CD4-positive, alpha-beta T cell treated with Interleukin-21 for 1 hour (primary cell): ENCODE data around the gene RUNDC3A.

ENCODE experiments used
- DNase-seq: peaks from one replicate; pipeline ENCODE4 v3.0.0-alpha.2; 2020

RUNDC3A gene

GRCh38 chr17:44308320-44308818 lies at the start of gene RUNDC3A:
Gene RUNDC3A, plus strand, starts transcription at chr17:44308601. Its CDS starts 232 bp downstream, at chr17:44308833.
- DNase-seq: peak; percentile 89

- no peak for DNase-seq
Observed at GRCh38 chr17:44258811-44259351, 49.5 kb upstream of the RUNDC3A start.

- DNase-seq: no peak
Observed at GRCh38 chr17:44260296-44260695, 48.1 kb upstream of the RUNDC3A start.

- DNase-seq: no peak
Observed at GRCh38 chr17:44262654-44263225, 45.7 kb upstream of the RUNDC3A start.

GRCh38 chr17:44263345-44263902 lies 45.0 kb upstream of the RUNDC3A start:
- DNase-seq: no peak

GRCh38 chr17:44266402-44267164 lies 41.8 kb upstream of the RUNDC3A start:
- no peak for DNase-seq

GRCh38 chr17:44267165-44267455 lies 41.3 kb upstream of the RUNDC3A start:
- DNase-seq: no peak

- no peak for DNase-seq
Observed at GRCh38 chr17:44267818-44268490, 40.4 kb upstream of the RUNDC3A start, which contains the start of gene SLC4A1. Gene SLC4A1, minus strand, starts transcription at chr17:44268135. Its CDS starts 5,269 bp downstream, at chr17:44262866.

- DNase-seq: no peak
Observed at GRCh38 chr17:44268709-44269534, 39.5 kb upstream of the RUNDC3A start.

GRCh38 chr17:44269535-44270240 lies 38.7 kb upstream of the RUNDC3A start:
- no peak for DNase-seq

GRCh38 chr17:44272321-44272951 lies 36.0 kb upstream of the RUNDC3A start:
- DNase-seq: no peak

- no peak for DNase-seq
Observed at GRCh38 chr17:44272954-44273353, 35.4 kb upstream of the RUNDC3A start.

GRCh38 chr17:44273607-44274006 lies 34.8 kb upstream of the RUNDC3A start:
- no peak for DNase-seq

GRCh38 chr17:44277976-44278375 lies 30.4 kb upstream of the RUNDC3A start:
- DNase-seq: no peak

- DNase-seq: no peak
Observed at GRCh38 chr17:44279346-44279665, 29.1 kb upstream of the RUNDC3A start.

GRCh38 chr17:44279666-44280391 lies 28.6 kb upstream of the RUNDC3A start:
- peak; percentile 42 for DNase-seq

- DNase-seq: no peak
Observed at GRCh38 chr17:44280392-44280937, 27.9 kb upstream of the RUNDC3A start.

- no peak for DNase-seq
Observed at GRCh38 chr17:44281570-44281969, 26.8 kb upstream of the RUNDC3A start.

- no peak for DNase-seq
Observed at GRCh38 chr17:44282264-44282663, 26.1 kb upstream of the RUNDC3A start.

GRCh38 chr17:44283344-44284023 lies 24.9 kb upstream of the RUNDC3A start:
- DNase-seq: no peak
